ENCODE results near the gene MPP3.
A peak's percentile ranks its signal among the peaks of the same experiment; 100 is the strongest.

Gene MPP3

DNA sequence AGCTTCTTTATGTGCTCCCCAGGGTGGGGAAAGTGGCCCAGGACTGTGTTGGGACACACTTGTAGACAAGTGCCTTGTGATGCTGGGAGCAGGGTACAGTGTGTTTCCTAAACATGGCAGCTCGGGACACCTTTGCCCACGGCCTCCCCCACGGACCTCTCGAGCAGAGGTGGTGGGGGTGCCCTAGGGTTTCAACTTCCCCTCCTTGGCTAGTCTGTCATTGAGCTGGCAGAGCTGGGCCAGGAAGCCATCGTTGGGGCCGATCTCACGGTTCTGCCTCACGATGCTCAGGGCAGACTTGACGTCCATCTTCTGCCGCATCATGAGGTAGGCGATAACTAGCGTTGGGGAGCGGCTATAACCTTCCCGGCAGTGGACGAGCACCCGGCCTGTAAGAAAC lies 63.5 kb downstream of the MPP3 start:
- DNase-seq = no peak

DNA sequence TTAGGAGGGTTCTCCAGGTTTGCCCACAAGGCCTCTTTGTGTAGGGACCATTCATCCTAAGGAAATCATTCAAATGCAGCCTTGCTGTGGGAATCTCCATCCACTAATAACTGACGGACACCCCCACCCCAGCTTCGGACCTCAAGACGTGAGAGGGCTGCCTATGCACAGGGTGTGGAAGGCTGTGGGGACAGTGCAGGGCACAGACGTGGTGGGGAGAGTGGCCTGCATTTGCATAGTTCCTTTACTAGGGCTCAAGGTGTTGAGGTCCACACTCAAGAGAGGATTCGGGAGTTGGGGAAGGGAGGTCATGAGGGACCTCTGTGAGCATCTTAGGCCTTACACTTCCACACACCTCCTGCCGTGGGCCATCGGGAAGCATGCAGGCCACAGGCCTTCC lies 64.0 kb downstream of the MPP3 start:
- no peak for DNase-seq

DNA sequence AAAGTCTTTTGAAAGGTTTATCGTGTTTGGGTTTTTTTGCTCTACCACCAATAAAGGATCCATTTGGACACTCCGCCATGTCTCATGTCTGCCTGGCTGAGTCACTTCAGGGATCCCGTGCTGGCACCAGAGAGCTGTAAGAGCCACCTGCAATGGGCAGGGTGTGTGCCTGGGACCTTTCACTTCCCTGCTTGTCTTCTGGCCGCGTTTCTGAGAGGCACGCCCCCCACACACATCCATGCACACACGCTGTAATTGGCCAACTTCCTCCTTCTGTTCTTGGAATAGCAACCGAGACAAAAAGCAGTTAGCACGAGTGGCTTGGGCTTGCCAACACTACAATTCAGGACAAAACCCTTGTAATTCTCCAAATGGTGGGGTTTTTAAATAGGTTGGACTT lies 64.6 kb downstream of the MPP3 start:
- no peak for DNase-seq

DNA sequence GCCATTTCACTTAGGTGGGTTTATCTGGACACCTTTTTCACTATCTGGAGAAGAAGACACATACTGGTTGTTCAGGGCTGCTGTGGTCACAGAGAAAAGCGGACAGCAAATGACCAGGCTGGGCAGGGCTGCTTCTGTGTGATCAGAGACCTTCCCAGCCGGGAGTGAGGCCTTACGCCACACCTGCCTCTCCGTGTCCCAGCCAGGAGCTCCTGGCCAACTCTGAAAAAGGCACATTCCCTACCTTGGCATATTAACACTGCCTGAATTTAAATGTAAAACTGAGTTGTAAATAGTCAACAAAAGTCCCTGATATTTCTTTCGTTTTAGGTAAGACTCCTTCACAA lies 65.3 kb downstream of the MPP3 start:
- no peak for DNase-seq

DNA sequence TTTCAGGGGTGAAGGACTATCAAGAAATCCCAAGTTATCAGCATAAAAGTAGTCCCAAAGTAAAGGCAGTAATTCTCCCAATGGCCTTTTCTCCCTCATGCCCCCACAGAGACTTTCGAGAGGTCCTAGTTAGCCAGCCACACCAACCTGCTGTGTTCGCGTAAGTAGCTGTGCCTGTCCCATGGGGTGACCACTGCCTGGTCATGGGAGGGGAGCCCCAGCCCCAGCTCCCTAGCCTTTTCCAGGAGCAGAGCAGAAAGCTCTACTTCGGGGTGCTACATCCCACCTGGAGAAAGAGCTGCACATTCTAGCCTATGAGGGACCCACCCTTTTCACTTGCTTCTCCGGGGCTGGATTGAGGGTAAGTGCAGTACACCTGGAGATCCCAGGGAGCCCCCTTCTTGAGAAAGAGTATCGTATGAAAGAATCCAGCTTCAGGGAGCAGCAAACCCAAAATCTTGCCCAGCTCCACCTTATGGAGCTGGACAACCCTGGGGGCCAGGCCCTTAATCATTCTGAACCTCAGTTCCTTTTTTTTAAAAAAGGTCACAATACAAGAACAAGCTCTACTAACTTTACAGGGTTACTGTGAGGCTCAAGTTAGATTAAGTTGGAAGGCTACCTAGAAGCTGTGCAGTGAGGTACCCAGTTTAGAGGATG lies 65.8 kb downstream of the MPP3 start:
- DNase-seq = no peak

DNA sequence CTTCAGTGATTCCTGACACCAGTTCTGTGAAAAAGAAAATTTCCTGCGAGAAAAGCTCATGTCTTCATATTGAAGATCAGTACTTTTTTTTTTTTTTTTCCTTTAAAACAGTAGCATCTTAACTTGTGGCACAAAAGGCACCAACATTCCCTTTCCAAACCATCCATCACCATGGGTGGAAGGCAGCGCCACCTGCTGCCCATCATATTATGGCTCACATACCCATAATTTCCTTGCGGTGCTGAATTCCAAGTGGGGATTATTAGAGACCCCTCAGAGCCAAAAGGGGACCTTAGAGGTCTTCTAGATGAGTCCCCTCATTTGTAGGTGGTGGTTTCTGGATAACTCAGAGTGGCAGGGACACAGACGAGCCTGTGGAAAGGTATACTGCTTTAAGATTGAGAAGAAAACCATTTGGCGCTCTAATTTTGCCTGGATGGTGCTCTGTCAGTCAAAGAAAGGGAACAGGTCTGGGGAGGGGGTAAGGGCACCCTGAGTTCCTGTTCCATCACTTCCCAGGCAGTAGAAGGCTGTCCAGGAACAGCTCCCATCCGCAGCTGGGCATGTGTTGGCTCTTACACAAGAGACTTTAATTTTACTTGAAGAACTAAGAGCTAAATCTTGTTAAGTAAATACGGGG lies 66.4 kb downstream of the MPP3 start:
- peak; percentile 58 for DNase-seq

DNA sequence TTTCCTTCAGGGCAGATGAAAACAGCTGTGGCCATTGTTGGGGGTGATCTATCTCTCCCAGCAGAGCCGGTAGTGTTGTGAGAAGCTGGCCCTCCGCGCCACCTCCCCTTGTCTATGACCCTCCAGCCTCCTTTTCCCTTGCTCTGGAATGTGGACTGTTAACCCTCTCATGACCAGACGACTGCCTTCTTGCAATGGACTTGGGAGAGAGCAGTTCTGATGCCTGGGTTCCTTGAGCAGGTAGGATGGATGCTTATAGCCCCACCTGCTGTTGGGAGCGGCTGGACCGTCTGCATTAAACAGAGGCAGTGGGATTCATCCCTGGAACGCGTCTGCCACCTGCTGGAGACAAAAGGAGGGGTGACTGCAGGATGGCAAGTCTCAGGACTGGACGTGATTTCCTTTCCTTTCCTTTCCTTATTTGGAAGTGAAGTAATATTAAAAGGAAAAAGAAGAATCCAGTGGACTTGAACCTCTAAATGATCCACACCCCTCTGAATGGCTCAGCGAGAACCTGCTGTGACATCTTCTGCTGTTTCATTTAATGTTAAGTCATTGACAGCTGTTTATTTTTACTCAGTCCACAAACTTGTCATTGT lies 72.6 kb downstream of the MPP3 start:
- DNase-seq = peak; percentile 91

DNA sequence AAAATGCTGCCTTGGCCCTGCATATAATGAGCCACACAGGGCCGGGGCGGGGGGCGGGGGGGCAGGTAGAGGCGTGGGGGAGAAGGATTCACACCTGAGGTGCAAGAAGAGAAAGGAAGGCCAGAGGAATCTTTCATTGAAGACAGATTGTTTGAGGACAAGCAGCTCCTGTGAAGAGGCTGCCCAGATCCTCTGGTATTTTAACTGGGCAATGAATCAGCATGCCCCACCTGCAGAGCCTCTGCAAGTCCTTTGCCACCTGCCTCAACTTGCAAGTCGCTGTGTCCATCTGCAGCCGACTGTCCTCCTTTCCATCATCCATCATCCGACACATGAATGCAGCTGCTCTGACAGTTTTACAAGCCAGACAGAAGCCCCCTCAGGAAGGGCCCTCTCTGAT lies 73.1 kb downstream of the MPP3 start:
- no peak for DNase-seq

DNA sequence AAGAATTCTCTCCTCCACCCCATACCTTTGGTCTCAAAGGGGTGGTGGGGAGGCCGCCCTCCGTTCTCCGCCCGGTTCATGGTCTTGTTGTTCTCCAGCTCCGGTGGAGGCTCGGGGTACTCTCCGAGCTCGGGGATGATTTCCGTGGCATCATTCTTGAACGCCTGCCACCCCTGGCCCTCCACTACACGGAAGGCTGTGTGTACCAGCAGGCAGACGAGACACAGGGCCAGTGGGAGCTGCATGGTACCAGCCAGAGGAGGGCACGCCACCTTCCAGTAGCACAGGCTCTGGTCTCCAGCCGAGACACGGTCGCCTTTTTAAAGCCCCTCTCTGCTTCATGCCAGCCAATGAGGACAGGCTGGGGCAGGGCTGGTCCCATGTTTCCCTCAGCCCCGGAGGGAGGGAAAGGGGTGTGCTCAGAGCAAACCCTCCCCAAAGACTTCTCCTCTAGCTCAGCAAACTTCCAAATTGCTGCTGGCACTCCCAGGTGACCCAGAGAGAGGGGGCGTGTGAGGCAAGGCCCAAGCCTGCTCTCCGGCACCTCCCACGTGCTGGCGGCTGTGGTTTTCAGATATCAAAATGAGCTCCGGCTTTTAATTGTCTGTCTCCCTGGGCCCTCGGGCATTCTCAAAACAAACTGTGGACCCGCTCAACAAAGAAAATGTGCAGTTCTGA lies 74.3 kb downstream of the MPP3 start, which contains the start of gene SOST:
Gene SOST, minus strand, starts transcription at position 295 of the 678 bp plus-strand sequence. Its CDS starts 50 bp downstream, at position 245.
- DNase-seq = no peak

DNA sequence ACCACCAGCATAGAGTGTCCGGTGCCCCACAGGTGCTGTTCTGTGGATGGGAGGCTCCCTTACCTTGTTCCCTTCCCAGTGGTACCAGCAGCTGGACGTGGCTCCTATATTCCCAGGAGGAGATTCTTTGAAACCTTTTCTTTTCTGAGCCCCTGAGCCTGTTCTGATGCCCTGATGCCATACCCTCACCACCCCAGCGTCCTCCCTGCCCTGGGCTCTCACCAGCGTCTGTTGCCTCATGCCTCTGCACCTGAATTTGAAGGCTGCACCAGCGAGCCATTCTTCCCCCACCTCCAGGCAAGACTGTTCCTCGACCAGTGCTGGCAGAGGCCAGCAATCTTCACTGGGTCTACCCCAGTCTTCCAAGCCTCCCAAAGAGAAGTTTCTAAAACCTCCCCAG lies 74.9 kb downstream of the MPP3 start:
- no peak for DNase-seq

DNA sequence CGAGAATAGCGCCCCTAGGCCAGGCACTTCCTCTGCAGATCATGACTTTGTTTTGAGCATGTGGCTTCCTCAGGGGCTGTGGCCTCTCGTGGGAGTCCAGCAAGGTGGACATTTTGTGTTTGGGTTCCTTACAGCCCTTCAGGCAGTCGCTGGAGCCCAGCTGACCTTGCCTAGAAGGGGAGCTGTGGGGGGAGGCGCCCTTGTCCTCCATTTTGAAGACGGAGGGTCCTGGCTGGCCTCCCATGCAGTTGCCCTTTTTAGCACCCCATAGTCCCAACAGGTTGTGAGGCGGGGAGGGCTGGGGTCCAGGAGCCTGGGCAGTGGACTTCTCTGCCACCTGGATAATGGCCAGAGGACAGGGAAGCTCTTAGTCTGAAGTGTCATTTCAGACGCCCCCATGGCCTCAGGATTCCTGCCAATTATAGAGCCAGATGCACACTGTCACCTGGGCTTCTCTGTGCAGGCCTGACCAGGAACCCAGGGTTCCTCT lies 75.7 kb downstream of the MPP3 start:
- DNase-seq = no peak

DNA sequence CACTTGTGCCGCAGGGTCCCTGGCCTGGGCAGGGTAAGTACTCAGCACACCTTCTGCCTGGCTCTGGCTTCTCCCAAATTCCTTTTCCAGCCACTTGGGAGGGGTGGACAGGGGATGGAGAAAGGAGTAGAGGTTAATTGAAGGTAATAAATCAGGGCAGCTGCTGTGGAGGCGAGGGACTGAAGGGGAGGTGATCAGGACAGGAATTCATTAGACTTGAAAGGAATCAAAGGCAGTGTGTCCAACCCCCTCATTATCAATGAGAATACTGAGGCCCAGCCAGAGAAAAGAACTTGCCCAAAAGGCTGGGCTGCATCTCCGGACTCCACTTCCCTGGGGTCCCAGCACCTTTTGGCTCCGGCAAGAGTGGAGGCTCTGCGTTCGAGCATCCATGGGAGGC lies 76.7 kb downstream of the MPP3 start:
- DNase-seq = no peak

DNA sequence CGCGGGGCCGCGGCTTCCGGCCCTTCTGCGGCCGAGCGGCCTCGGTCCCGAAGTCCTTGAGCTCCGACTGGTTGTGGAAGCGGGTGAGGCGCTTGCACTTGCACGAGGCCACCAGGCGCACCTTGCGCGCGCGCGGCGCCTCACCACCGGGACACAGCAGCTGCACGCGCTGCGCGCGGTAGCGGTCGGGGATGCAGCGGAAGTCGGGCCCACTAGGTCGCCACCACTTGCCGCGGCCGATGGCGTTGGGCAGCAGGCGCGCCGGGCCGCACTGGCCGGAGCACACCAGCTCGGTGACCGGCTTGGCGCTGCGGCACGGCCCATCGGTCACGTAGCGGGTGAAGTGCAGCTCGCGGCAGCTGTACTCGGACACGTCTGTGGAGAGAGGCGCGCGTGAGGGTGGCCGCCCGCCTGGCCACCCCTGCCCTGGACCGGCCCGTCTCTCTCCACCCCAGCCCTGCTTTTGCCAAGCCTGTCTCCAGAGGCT lies 77.5 kb downstream of the MPP3 start:
- DNase-seq = no peak

DNA sequence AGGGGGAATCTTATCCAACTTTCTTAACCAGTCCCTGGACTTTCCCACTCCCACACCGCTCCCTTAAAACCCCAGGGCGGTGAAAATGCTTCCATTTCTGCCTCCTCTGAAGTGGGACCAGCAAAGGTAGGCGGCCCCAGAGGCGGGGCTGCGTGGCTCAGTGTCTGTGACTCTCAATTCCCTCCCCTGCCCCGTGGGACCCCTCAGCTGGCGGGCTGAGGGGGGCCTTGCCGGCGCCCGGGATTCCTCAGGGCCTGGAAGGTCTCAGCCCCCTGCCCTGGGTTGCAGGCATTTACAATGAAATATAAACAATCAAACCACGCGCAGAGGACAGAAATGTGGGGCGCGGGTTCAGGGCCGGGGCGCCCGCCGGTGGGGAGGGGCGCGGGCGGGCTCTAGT lies 78.0 kb downstream of the MPP3 start:
- DNase-seq = no peak

DNA sequence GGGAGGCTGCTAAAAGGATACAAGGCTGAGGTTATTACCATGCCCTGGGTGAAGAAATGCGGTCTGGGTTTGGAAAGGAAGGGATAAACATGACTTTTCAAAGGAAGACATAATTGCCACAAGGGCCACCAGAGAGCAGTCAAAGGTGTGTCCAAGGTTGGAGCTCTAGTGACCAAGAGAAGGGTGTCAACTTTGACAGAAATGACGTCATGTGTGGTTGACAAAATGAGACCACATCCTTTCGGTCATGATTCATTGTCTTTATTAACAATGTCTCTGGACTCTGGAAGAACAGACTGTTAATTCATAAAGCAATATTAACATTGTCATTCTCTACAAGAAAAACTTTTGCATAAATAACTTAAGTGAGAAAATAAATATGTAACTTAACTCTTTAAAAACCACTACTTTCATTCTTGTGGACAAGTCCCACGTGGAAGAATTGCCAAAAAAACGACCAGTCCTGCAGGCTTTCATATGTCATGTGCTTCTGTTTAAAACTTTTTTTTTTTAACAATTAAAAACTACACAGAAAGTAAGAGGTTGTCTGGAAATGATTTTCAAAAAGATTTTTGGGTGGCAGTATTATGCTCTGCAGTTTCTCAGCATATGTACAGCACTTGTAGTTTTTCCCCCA lies 79.3 kb downstream of the MPP3 start:
- DNase-seq = no peak
